ENCODE data around the gene KCNH4. TPM values are rescaled to one million over a fixed set of nuclear protein-coding genes. Genes with fewer than 3 reads are reported as not detected.
"Not testable (repeated sequence)": the region's sequence is repeated elsewhere in the genome, so short reads cannot be mapped to it uniquely, and the experiment has no call there.

The KCNH4 gene
- polyA plus RNA-seq, 1 donor (not counting 4 experiments of a cell fraction or from before 2014, with no cell fraction given): not detected

DNA sequence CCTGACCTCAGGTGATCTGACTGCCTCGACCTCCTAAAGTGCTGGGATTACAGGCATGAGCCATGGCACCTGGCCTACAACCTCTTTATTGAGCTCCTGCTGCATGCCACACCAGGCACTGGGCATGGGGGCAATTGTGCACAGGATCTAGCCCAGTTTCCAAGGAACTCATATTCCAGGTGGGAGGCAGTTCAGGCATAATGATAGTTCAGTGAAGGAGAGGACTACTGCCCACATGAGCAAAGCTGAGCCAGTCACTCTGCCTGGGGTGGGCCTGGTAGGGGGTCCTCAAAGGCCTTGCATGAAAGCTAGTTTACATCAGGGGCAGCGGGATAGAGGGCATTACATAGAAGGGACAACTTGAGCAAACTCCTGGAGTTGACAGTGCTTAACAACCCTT, 6.9 kb upstream of the KCNH4 start:
- H4K20me1 ChIP-seq (ENCODE audit: control insufficient read depth, extremely low read depth, insufficient read depth, low read length): no peaks in the 10 kb centered on the region
- DNase-seq (ENCODE audit: low read depth, low spot score): no peak
- FAIRE-seq: no peak
- dilution Hi-C loops (cut with MboI; ENCODE audit: extremely low pct_ligation_motif_present, low sequenced_read_pairs): no loop called here
- H3K79me2 ChIP-seq (ENCODE audit: control insufficient read depth, insufficient read depth, low read length): no peaks in the 10 kb centered on the region
- no peak overlapping the region for H3K27ac ChIP-seq (ENCODE audit: control insufficient read depth, insufficient read depth, low read length)
- H3K4me3 ChIP-seq (ENCODE audit: control insufficient read depth in 2 of 3, extremely low read depth in 1 of 3, insufficient read depth in 2 of 3, low read depth in 1 of 3, low read length in 3 of 3): no peak overlapping the region
- H3K9me1 ChIP-seq (ENCODE audit: control insufficient read depth, extremely low read depth, insufficient read depth, low read length): no peaks in the 10 kb centered on the region
- H3K27me3 ChIP-seq (ENCODE audit: control insufficient read depth, extremely low read depth, insufficient read depth, low read length): peaks cover 29% of the 10 kb centered on the region
- H3K9me3 ChIP-seq (ENCODE audit: control insufficient read depth, low read depth, low read length): no peaks in the 10 kb centered on the region
- H3K36me3 ChIP-seq (ENCODE audit: control insufficient read depth in 2 of 2, extremely low read depth in 1 of 2, insufficient read depth in 2 of 2, low read length in 2 of 2): no peaks in the 10 kb centered on the region
- H3K4me2 ChIP-seq (ENCODE audit: control insufficient read depth, extremely low read depth, insufficient read depth, low read depth, low read length): no peak overlapping the region
- H2AFZ ChIP-seq (ENCODE audit: control insufficient read depth, low read length): no peak overlapping the region
- no peak overlapping the region for H3K9ac ChIP-seq (ENCODE audit: control insufficient read depth, extremely low read depth, insufficient read depth, low read length)
- no peak for TF ChIP-seq EZH2 (IDR thresholded peaks at IDR 0.05; ENCODE audit: low read length)
- TF ChIP-seq, protein P1, sequence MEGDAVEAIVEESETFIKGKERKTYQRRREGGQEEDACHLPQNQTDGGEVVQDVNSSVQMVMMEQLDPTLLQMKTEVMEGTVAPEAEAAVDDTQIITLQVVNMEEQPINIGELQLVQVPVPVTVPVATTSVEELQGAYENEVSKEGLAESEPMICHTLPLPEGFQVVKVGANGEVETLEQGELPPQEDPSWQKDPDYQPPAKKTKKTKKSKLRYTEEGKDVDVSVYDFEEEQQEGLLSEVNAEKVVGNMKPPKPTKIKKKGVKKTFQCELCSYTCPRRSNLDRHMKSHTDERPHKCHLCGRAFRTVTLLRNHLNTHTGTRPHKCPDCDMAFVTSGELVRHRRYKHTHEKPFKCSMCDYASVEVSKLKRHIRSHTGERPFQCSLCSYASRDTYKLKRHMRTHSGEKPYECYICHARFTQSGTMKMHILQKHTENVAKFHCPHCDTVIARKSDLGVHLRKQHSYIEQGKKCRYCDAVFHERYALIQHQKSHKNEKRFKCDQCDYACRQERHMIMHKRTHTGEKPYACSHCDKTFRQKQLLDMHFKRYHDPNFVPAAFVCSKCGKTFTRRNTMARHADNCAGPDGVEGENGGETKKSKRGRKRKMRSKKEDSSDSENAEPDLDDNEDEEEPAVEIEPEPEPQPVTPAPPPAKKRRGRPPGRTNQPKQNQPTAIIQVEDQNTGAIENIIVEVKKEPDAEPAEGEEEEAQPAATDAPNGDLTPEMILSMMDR (optimal IDR thresholded peaks at IDR 0.05 in 1 of 3, IDR thresholded peaks at IDR 0.05 in 1 of 3, conservative IDR thresholded peaks at IDR 0.05 in 1 of 3; ENCODE audit: extremely low read depth in 1 of 3, insufficient read depth in 2 of 3, low read length in 3 of 3): no peak
- peaks cover 8% of the 10 kb centered on the region for H3K4me1 ChIP-seq (ENCODE audit: control insufficient read depth, extremely low read depth, insufficient read depth, low read length)

DNA sequence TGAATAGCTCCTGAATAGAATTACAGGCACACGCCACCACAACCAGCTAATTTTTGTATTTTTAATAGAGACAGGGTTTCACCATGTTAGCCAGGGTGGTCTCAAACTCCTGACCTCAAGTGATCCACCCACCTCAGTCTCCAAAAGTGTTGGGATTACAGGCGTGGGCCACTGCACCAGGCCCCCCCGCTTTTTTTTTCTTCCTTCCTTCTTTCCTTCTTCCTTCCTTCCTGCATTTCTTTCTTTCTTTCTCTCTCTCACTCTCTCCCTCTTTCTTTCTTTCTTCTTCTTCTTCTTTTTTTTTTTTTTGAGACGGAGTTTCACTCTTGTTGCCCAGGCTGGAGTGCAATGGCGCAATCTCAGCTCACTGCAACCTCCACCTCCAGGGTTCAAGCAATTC, 5.2 kb upstream of the KCNH4 start:
- FAIRE-seq; DNase-seq (ENCODE audit: low read depth, low spot score): not testable (repeated sequence)

DNA sequence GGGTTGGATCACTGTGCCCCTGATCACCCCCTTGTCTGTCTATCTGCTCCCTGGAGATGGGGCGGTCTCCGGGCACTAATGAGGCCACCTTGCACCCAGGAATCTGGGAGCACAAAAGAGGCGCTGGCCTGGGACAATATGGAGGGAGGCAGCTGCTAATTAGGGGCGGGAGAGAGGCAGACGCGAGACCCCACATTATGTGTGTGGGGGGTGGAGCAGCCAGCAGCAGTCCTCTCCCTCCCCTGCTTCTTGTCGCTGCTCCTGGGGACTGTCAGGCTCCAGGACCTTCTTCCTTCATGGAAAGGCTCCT, 4.6 kb upstream of the KCNH4 start:
- H3K9me1 ChIP-seq (ENCODE audit: control insufficient read depth, extremely low read depth, insufficient read depth, low read length): no peaks in the 10 kb centered on the region
- no peaks in the 10 kb centered on the region for H3K79me2 ChIP-seq (ENCODE audit: control insufficient read depth, insufficient read depth, low read length)

More for the DNA sequence above, 5.2 kb upstream of the KCNH4 start:
- H3K79me2 ChIP-seq (ENCODE audit: control insufficient read depth, insufficient read depth, low read length); H3K9me3 ChIP-seq (ENCODE audit: control insufficient read depth, low read depth, low read length); H3K4me1 ChIP-seq (ENCODE audit: control insufficient read depth, extremely low read depth, insufficient read depth, low read length); H3K36me3 ChIP-seq (ENCODE audit: control insufficient read depth in 2 of 2, extremely low read depth in 1 of 2, insufficient read depth in 2 of 2, low read length in 2 of 2); H3K9me1 ChIP-seq (ENCODE audit: control insufficient read depth, extremely low read depth, insufficient read depth, low read length); H4K20me1 ChIP-seq (ENCODE audit: control insufficient read depth, extremely low read depth, insufficient read depth, low read length); dilution Hi-C loops (cut with MboI; ENCODE audit: extremely low pct_ligation_motif_present, low sequenced_read_pairs); H3K27ac ChIP-seq (ENCODE audit: control insufficient read depth, insufficient read depth, low read length); H3K4me2 ChIP-seq (ENCODE audit: control insufficient read depth, extremely low read depth, insufficient read depth, low read depth, low read length); H3K9ac ChIP-seq (ENCODE audit: control insufficient read depth, extremely low read depth, insufficient read depth, low read length); H2AFZ ChIP-seq (ENCODE audit: control insufficient read depth, low read length); H3K4me3 ChIP-seq (ENCODE audit: control insufficient read depth in 2 of 3, extremely low read depth in 1 of 3, insufficient read depth in 2 of 3, low read depth in 1 of 3, low read length in 3 of 3): not testable (repeated sequence)
- peaks cover 38% of the 10 kb centered on the region for H3K27me3 ChIP-seq (ENCODE audit: control insufficient read depth, extremely low read depth, insufficient read depth, low read length)

More for the DNA sequence above, 4.6 kb upstream of the KCNH4 start:
- DNase-seq (ENCODE audit: low read depth, low spot score): no peak
- FAIRE-seq: no peak
- H4K20me1 ChIP-seq (ENCODE audit: control insufficient read depth, extremely low read depth, insufficient read depth, low read length): no peaks in the 10 kb centered on the region
- H3K4me1 ChIP-seq (ENCODE audit: control insufficient read depth, extremely low read depth, insufficient read depth, low read length): peaks cover 8% of the 10 kb centered on the region
- H3K9me3 ChIP-seq (ENCODE audit: control insufficient read depth, low read depth, low read length): no peaks in the 10 kb centered on the region
- H3K4me2 ChIP-seq (ENCODE audit: control insufficient read depth, extremely low read depth, insufficient read depth, low read depth, low read length): no peak overlapping the region
- no peak for TF ChIP-seq EZH2 (IDR thresholded peaks at IDR 0.05; ENCODE audit: low read length)
- TF ChIP-seq, protein P1 (optimal IDR thresholded peaks at IDR 0.05 in 1 of 3, IDR thresholded peaks at IDR 0.05 in 1 of 3, conservative IDR thresholded peaks at IDR 0.05 in 1 of 3; ENCODE audit: extremely low read depth in 1 of 3, insufficient read depth in 2 of 3, low read length in 3 of 3): no peak
- no peak overlapping the region for H3K9ac ChIP-seq (ENCODE audit: control insufficient read depth, extremely low read depth, insufficient read depth, low read length)
- H2AFZ ChIP-seq (ENCODE audit: control insufficient read depth, low read length): no peak overlapping the region
- H3K4me3 ChIP-seq (ENCODE audit: control insufficient read depth in 2 of 3, extremely low read depth in 1 of 3, insufficient read depth in 2 of 3, low read depth in 1 of 3, low read length in 3 of 3): no peak overlapping the region
- no peaks in the 10 kb centered on the region for H3K36me3 ChIP-seq (ENCODE audit: control insufficient read depth in 2 of 2, extremely low read depth in 1 of 2, insufficient read depth in 2 of 2, low read length in 2 of 2)
- no peak overlapping the region for H3K27ac ChIP-seq (ENCODE audit: control insufficient read depth, insufficient read depth, low read length)
- dilution Hi-C loops (cut with MboI; ENCODE audit: extremely low pct_ligation_motif_present, low sequenced_read_pairs): no loop called here
- peaks cover 44% of the 10 kb centered on the region for H3K27me3 ChIP-seq (ENCODE audit: control insufficient read depth, extremely low read depth, insufficient read depth, low read length)
